ENCODE measurements around the gene COL8A2.

DNA sequence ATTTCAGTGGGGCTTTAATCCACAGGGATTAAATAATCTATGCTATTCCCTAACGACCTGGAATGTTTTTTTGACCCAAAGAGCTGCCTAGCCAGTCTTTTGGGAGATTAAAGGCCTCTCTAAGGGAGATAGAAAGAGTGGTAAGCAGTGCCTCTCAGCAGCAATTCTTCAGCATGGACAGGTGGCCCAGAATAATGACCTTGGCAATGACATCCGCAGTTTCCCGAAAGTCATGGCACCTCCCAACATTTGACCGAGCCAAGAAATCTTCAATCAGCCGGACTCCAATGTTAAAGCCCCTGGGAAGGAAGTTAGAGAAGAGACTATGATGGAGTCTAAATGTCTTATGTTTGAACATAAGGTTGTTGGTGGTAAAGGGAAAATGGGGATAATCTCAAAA is 14.5 kb upstream of the COL8A2 start:
- TF ChIP-seq, protein P1, sequence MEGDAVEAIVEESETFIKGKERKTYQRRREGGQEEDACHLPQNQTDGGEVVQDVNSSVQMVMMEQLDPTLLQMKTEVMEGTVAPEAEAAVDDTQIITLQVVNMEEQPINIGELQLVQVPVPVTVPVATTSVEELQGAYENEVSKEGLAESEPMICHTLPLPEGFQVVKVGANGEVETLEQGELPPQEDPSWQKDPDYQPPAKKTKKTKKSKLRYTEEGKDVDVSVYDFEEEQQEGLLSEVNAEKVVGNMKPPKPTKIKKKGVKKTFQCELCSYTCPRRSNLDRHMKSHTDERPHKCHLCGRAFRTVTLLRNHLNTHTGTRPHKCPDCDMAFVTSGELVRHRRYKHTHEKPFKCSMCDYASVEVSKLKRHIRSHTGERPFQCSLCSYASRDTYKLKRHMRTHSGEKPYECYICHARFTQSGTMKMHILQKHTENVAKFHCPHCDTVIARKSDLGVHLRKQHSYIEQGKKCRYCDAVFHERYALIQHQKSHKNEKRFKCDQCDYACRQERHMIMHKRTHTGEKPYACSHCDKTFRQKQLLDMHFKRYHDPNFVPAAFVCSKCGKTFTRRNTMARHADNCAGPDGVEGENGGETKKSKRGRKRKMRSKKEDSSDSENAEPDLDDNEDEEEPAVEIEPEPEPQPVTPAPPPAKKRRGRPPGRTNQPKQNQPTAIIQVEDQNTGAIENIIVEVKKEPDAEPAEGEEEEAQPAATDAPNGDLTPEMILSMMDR (conservative IDR thresholded peaks at IDR 0.05; ENCODE audit: low read depth, low read length) = no peak
- TF ChIP-seq EZH2 (IDR thresholded peaks at IDR 0.05; ENCODE audit: borderline replicate concordance, low read depth, low read length, poor library complexity, severe bottlenecking) = no peak

Measured in A673 (cell line).